Measurements from ENCODE around the gene PSORS1C1.

The PSORS1C1 gene

GRCh38 chr6:31140643-31141042 is 26.0 kb downstream of the PSORS1C1 start:
- Histone ChIP-seq H3K4me3 (ENCODE audit: low read length) (no peak overlapping the region), H3K4me1 (ENCODE audit: insufficient read depth, low read length) (no peaks in the 10 kb centered on the region), H3K9me3 (ENCODE audit: low read length) (no peaks in the 10 kb centered on the region), H3K36me3 (ENCODE audit: insufficient read depth, low read length) (peaks cover 21% of the 10 kb centered on the region), H2AFZ (ENCODE audit: low read depth, low read length) (no peak overlapping the region), H3K27me3 (ENCODE audit: insufficient read depth, low read length) (no peaks in the 10 kb centered on the region)

DNA sequence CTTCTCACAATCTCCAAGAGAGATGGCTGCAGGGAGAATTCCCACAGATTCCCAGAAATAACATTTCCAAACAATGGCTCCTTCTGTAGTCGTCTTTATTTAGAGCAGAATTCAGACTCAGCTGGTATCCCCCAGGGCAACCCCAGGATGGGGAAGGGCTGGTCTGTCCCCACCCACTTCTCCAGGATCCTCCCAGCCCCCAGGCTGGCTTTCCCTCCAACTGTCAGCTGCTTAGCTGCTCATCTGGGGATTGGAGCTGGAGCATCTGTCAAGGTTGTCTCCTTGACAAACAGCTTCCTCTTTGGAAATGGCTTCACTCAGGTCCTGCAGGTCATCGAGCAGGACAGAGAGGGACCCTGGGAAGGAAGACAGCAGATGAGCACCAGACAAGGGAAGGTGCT is 27.8 kb downstream of the PSORS1C1 start:
- Histone ChIP-seq H3K4me1 (ENCODE audit: insufficient read depth, low read length) (no peaks in the 10 kb centered on the region), H3K4me3 (ENCODE audit: low read length) (no peak overlapping the region), H3K27me3 (ENCODE audit: insufficient read depth, low read length) (no peaks in the 10 kb centered on the region), H3K9me3 (ENCODE audit: low read length) (no peaks in the 10 kb centered on the region), H2AFZ (ENCODE audit: low read depth, low read length) (no peak overlapping the region), H3K36me3 (ENCODE audit: insufficient read depth, low read length) (peaks cover 21% of the 10 kb centered on the region)

- Histone ChIP-seq H3K27me3 (ENCODE audit: insufficient read depth, low read length) (no peaks in the 10 kb centered on the region), H3K4me1 (ENCODE audit: insufficient read depth, low read length) (no peaks in the 10 kb centered on the region), H3K4me3 (ENCODE audit: low read length) (no peak overlapping the region), H2AFZ (ENCODE audit: low read depth, low read length) (no peak overlapping the region), H3K9me3 (ENCODE audit: low read length) (no peaks in the 10 kb centered on the region), H3K36me3 (ENCODE audit: insufficient read depth, low read length) (peaks cover 21% of the 10 kb centered on the region)
These were observed 28.5 kb downstream of the PSORS1C1 start for GRCh38 chr6:31143148-31143547.

DNA sequence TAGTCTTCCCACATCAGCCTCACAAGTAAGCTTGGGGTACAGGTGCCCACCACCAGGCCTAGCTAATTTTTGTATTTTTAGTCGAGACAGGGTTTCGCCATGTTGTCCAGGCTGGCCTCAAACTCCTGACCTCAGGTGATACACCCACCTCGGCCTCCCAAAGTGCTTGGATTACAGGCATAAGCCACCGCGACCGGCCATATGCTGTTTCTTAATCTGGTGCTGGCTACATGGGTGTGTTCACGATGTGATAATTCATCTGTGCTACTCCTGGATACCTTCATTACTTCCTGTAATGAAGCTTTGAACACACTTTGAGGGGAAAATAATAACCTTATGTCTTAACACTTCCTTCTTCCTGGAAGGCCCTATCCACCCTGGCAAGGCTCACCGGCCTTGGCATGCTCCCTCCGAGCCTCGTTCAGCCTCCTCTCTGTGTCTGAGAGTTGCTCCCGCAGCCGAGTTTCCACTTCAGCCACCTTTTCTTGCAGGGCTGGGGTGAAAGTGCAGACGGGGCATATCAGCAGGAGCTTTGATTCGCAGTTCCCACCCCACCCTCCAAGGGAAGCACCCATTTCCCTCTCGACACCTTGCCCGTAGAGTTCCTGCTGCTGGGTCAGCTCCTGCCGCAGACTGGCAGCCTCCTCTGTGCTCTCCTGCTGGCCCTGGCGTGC is 29.8 kb downstream of the PSORS1C1 start:
- H3K4me1 ChIP-seq (ENCODE audit: insufficient read depth, low read length), result no peaks in the 10 kb centered on the region
- no peak overlapping the region for H3K4me3 ChIP-seq (ENCODE audit: low read length)
- no peaks in the 10 kb centered on the region for H3K9me3 ChIP-seq (ENCODE audit: low read length)
- no peak overlapping the region for H2AFZ ChIP-seq (ENCODE audit: low read depth, low read length)
- H3K27me3 ChIP-seq (ENCODE audit: insufficient read depth, low read length), result no peaks in the 10 kb centered on the region
- H3K36me3 ChIP-seq (ENCODE audit: insufficient read depth, low read length), result peaks cover 21% of the 10 kb centered on the region

DNA sequence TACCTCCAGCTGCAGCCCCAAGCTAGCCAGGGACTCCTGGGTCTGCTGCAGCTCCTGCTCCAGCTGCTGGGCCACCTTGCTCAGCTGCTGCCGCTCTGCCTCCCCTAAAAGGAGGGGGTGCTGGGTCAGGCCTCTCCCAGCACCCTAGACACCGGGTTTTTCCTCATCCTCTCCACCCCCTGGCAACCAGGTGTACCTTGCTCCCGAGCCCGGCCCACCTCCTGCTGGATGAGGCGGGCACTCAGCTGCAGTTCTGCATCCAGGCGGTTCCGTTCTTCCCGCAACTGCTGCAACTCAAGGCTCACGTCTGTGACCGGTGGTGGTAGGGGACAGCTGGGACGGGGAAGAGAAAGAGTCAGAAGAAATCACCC is 30.4 kb downstream of the PSORS1C1 start:
- peaks cover 21% of the 10 kb centered on the region for H3K36me3 ChIP-seq (ENCODE audit: insufficient read depth, low read length)
- H3K27me3 ChIP-seq (ENCODE audit: insufficient read depth, low read length), result no peaks in the 10 kb centered on the region
- no peaks in the 10 kb centered on the region for H3K4me1 ChIP-seq (ENCODE audit: insufficient read depth, low read length)
- no peaks in the 10 kb centered on the region for H3K9me3 ChIP-seq (ENCODE audit: low read length)
- H2AFZ ChIP-seq (ENCODE audit: low read depth, low read length), result no peak overlapping the region
- H3K4me3 ChIP-seq (ENCODE audit: low read length), result no peak overlapping the region

DNA sequence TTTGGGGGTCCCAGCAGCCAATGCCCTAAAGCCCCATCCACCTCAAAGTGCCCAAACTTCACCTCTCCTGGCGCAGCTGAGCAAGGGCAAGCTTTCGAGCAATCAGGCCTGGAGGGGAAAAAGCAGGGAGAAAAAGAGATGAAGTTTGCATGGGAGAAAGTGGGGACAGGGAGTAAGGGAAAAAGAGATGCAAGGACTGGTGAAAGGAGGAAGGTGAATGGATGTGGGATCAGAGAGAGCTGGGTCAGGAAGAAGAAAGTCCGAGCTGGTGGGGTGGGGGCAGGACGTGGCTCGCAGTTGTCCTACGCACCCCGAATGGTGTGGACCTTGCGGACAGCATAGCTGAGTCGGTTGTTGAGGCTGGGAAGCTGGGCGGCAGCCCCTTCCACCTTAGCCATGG is 30.8 kb downstream of the PSORS1C1 start:
- H3K4me3 ChIP-seq (ENCODE audit: low read length), result no peak overlapping the region
- H3K9me3 ChIP-seq (ENCODE audit: low read length), result no peaks in the 10 kb centered on the region
- H3K36me3 ChIP-seq (ENCODE audit: insufficient read depth, low read length), result peaks cover 25% of the 10 kb centered on the region
- no peak overlapping the region for H2AFZ ChIP-seq (ENCODE audit: low read depth, low read length)
- no peaks in the 10 kb centered on the region for H3K27me3 ChIP-seq (ENCODE audit: insufficient read depth, low read length)
- H3K4me1 ChIP-seq (ENCODE audit: insufficient read depth, low read length), result no peaks in the 10 kb centered on the region

GRCh38 chr6:31149827-31150447 is 35.3 kb downstream of the PSORS1C1 start:
- Histone ChIP-seq H3K36me3 (ENCODE audit: insufficient read depth, low read length) (peaks cover 15% of the 10 kb centered on the region), H3K9me3 (ENCODE audit: low read length) (no peaks in the 10 kb centered on the region), H3K4me3 (ENCODE audit: low read length) (no peak overlapping the region), H3K27me3 (ENCODE audit: insufficient read depth, low read length) (no peaks in the 10 kb centered on the region), H3K4me1 (ENCODE audit: insufficient read depth, low read length) (no peaks in the 10 kb centered on the region), H2AFZ (ENCODE audit: low read depth, low read length) (no peak overlapping the region)

DNA sequence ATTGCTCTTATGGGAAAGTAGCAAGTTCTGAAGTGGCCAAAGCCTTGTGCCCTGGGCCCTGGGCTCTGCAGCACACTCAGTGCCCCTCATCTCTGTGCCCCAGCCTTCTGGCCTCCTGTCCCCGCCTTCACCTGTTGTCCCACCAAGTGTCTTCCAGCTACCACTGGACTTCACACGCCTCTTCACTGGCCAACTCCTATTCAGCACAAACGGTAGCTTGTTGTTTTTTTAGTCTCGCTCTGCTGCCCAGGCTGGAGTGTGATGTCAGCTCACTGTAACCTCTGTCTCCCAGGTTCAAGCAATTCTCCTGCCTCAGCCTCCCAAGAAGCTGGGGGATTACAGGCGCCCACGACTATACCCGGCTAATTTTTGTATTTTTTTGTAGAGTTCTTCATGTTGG is 38.2 kb downstream of the PSORS1C1 start:
- Histone ChIP-seq H2AFZ (ENCODE audit: low read depth, low read length) (no peak overlapping the region), H3K36me3 (ENCODE audit: insufficient read depth, low read length) (peaks cover 13% of the 10 kb centered on the region), H3K4me1 (ENCODE audit: insufficient read depth, low read length) (peaks cover 6% of the 10 kb centered on the region), H3K9me3 (ENCODE audit: low read length) (no peaks in the 10 kb centered on the region), H3K4me3 (ENCODE audit: low read length) (no peak overlapping the region), H3K27me3 (ENCODE audit: insufficient read depth, low read length) (no peaks in the 10 kb centered on the region)

DNA sequence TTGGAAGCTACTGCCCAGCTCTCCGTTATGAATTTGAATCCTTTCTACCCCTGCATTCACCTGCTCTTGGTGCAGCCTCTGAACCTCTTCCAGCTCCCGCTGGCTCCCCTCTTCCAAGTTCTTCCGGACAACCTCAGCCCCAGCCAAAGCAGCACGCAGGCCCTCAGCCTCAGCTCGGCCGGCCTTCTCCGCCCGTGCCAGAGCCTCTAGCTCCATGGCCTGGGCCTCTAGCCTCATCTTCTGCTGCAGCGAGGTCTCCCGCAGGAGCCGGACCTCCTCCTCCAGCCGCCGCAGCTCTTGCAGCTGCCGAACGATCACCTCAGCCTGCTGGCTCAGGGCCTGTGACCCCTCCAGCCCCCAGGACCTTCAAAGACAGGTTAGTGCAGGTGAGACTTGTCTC is 39.8 kb downstream of the PSORS1C1 start:
- peaks cover 15% of the 10 kb centered on the region for H3K4me1 ChIP-seq (ENCODE audit: insufficient read depth, low read length)
- H3K27me3 ChIP-seq (ENCODE audit: insufficient read depth, low read length), result no peaks in the 10 kb centered on the region
- H2AFZ ChIP-seq (ENCODE audit: low read depth, low read length), result no peak overlapping the region
- H3K4me3 ChIP-seq (ENCODE audit: low read length), result no peak overlapping the region
- H3K9me3 ChIP-seq (ENCODE audit: low read length), result no peaks in the 10 kb centered on the region
- H3K36me3 ChIP-seq (ENCODE audit: insufficient read depth, low read length), result peaks cover 13% of the 10 kb centered on the region

DNA sequence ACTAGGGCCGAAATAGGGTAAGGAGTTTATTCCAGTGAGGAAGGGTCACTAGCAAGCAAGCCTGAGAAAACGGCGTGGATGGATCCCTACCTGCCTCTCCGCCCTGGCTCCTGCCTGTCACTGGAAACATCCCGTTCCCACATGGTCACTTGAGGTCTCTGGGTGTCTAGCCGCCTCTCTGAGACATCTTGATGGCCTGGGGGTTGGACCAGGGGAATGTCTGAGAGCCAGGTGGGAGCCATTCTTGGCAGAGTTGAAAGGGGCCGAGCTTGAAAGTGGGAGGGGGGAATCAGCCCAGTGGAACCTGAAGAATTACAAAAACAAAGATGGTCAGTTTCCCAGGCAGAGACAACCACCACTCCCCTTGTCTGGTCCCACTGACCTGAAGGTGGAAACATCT is 42.0 kb downstream of the PSORS1C1 start:
- H3K4me1 ChIP-seq (ENCODE audit: insufficient read depth, low read length), result peaks cover 19% of the 10 kb centered on the region
- no peak overlapping the region for H3K4me3 ChIP-seq (ENCODE audit: low read length)
- H3K9me3 ChIP-seq (ENCODE audit: low read length), result no peaks in the 10 kb centered on the region
- H2AFZ ChIP-seq (ENCODE audit: low read depth, low read length), result no peak overlapping the region
- no peaks in the 10 kb centered on the region for H3K27me3 ChIP-seq (ENCODE audit: insufficient read depth, low read length)
- H3K36me3 ChIP-seq (ENCODE audit: insufficient read depth, low read length), result peaks cover 7% of the 10 kb centered on the region

DNA sequence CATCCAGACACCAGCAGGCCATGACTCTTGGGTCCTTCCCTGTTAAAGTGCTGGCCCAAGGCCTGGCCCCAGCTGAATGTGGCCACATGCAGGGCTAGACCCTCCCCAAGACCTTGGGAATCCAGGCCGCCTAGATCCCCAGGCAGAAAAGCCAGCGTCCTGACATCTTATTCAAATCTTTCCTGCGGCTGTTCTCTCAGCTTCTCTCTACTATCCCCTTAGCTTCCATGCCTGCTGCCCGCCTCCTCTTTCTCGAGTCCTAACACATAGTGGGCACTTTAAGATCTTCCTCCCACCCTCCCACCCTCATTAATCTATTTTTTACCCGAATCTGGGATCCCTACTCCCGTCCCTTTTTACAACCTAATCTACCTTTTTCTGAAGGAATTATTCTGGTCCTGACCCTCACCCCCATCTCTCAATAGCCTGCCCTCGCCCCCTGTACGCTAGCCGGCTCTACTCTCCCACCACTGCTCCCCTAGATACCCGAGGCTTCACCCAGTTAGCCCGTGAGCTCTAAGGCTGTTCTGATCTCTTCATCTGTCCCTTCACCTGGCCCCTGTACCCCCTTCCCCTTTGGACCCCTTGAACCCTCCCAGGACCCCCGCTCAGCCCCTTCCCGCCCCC is 43.0 kb downstream of the PSORS1C1 start, which contains the start of gene CCHCR1:
Gene CCHCR1 (minus strand): TSS at position 290 of the 627 bp plus-strand sequence. CDS start 202 bp downstream, at position 88.
- H3K36me3 ChIP-seq (ENCODE audit: insufficient read depth, low read length), result peaks cover 13% of the 10 kb centered on the region
- H3K9me3 ChIP-seq (ENCODE audit: low read length), result no peaks in the 10 kb centered on the region
- peak within 1 kb of the TSS; percentile 84 for H2AFZ ChIP-seq (ENCODE audit: low read depth, low read length)
- no peaks in the 10 kb centered on the region for H3K27me3 ChIP-seq (ENCODE audit: insufficient read depth, low read length)
- peaks cover 19% of the 10 kb centered on the region for H3K4me1 ChIP-seq (ENCODE audit: insufficient read depth, low read length)
- peak within 1 kb of the TSS; percentile 72 for H3K4me3 ChIP-seq (ENCODE audit: low read length)

DNA sequence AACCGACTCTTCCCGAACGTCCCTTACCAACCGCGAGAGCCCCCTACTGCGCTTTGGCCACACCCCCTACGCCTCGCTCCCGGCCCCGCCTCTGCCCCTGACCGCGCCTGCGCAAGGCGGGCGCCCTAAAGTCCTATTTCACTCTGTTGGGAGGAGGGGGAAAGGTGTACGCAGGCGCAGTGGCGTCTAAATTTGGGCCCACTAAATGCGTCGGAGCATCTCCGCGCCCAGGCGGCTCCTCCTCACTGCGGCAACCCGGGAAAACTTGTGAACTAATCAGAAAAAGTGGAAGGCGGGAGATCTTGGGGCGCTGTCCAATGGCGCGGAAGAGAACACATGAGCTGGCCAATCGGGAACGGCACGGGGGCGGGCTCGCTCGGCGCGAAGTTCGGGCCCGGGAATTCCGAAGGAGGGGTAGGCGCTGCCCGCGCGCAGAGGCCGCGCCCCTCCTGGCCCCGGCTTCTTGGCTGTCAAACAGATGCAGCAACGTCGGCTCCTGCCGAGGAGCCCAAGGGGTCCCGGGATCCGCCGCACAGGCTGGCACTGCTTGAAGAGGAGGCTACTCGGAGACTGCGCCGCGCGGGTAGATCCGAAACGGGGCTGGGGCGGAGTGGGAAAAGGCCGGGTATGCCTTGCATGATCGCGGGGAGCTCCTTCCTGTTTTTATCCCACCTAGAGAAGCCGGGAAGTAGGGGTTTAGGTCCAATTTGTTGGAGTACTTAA is 43.7 kb downstream of the PSORS1C1 start, which contains the start of gene TCF19:
Gene TCF19 (plus strand): TSS at position 450 of the 723 bp plus-strand sequence. CDS start 881 bp downstream, outside the sequence.
- peaks cover 13% of the 10 kb centered on the region for H3K36me3 ChIP-seq (ENCODE audit: insufficient read depth, low read length)

More for the DNA sequence above, 43.7 kb downstream of the PSORS1C1 start, which contains the start of gene TCF19:
- H3K4me1 ChIP-seq (ENCODE audit: insufficient read depth, low read length), result peaks cover 19% of the 10 kb centered on the region
- H2AFZ ChIP-seq (ENCODE audit: low read depth, low read length), result peak within 1 kb of the TSS; percentile 84
- no peaks in the 10 kb centered on the region for H3K27me3 ChIP-seq (ENCODE audit: insufficient read depth, low read length)
- peak within 1 kb of the TSS; percentile 72 for H3K4me3 ChIP-seq (ENCODE audit: low read length)
- no peaks in the 10 kb centered on the region for H3K9me3 ChIP-seq (ENCODE audit: low read length)

Measured in neuron (in vitro differentiated cells).